Lung (tissue), 16 donors: ENCODE measurements around the gene DMTF1. TPM values are rescaled to one million over a fixed set of nuclear protein-coding genes. Genes with fewer than 3 reads are reported as not detected.
A peak's percentile ranks its signal among the peaks of the same experiment; 100 is the strongest.

ENCODE experiments used
- ATAC-seq: fragments of 200-7000 bp; cut with Tn5 transposase; one replicate; pipeline ENCODE4 v1.9.1; 2020; ENCODE audit warnings: moderate number of reproducible peaks; ENCODE audit not compliant: insufficient read depth, low FRiP score
- DNase-seq, 3 donors: peaks; one replicate each; pipeline ENCODE4 v3.0.0-alpha.2; 2013 to 2017
- H3K27ac ChIP-seq, 2 donors: one replicate each; pipeline ENCODE4 v1.5.1; 2013; ENCODE audit warnings: mild to moderate bottlenecking in 2 of 2, moderate library complexity in 2 of 2, control low read depth in 1 of 2, inconsistent platforms in 1 of 2, low read depth in 1 of 2, low read length in 1 of 2
- H3K27me3 ChIP-seq, 3 donors: one replicate each; pipeline ENCODE4 v1.5.1; 2013; ENCODE audit warnings: low read length in 2 of 3; ENCODE audit not compliant: control insufficient read depth in 3 of 3, insufficient read depth in 3 of 3
- H3K36me3 ChIP-seq, 4 donors: one replicate each; pipeline ENCODE4 v1.5.1; 2013; ENCODE audit warnings: low read length in 4 of 4, mild to moderate bottlenecking in 1 of 4, moderate library complexity in 1 of 4; ENCODE audit not compliant: control insufficient read depth in 4 of 4, insufficient read depth in 4 of 4
- H3K4me1 ChIP-seq, 5 donors: one replicate each; pipeline ENCODE4 v1.5.1; 2013; ENCODE audit warnings: low read length in 5 of 5, mild to moderate bottlenecking in 2 of 5, moderate library complexity in 1 of 5; ENCODE audit not compliant: control insufficient read depth in 5 of 5, insufficient read depth in 5 of 5
- H3K4me3 ChIP-seq: one replicate; pipeline ENCODE4 v1.5.1; 2013; ENCODE audit warnings: mild to moderate bottlenecking, control low read depth, moderate library complexity
- H3K9ac ChIP-seq, 2 donors: one replicate each; pipeline ENCODE4 v1.5.1; 2013; ENCODE audit warnings: low read length in 2 of 2, control low read depth in 1 of 2; ENCODE audit not compliant: insufficient read depth in 1 of 2
- H3K9me3 ChIP-seq, 4 donors: one replicate each; pipeline ENCODE4 v1.5.1; 2013; ENCODE audit warnings: low read length in 3 of 4, mild to moderate bottlenecking in 1 of 4, moderate library complexity in 1 of 4; ENCODE audit not compliant: control insufficient read depth in 4 of 4, insufficient read depth in 3 of 4
- WGBS, 2 donors: extraction: QIAGEN DNeasy Blood & Tissue Kit; methylation state at CpG; one replicate each; pipeline ENCODE4 v1.1.7; 2013; 5-methylcytosine and 5-hydroxymethylcytosine counted together
- long read RNA-seq, 5 donors: transcript quantifications; one replicate each; lab custom pipeline, GENCODE V29; 2026
- polyA plus RNA-seq, 2 donors: library from polyadenylated mRNA; stranded (reverse); fragments of 200-250 nt; gene quantifications; one replicate each; pipeline ENCODE4 v1.2.1, GENCODE V29; 2013
- total RNA-seq, 2 donors: library from RNA; depleted of rRNA in 1 of 2; stranded (reverse); fragments of >200 nt in 1 of 2; gene quantifications; one replicate each; pipeline ENCODE4 v1.2.1, GENCODE V29; 2014 to 2021
- TF ChIP-seq, protein P1 (sequence below): IDR thresholded peaks from 2 replicates; pipeline ENCODE4 v1.5.1; 2012; ENCODE audit warnings: mild to moderate bottlenecking; ENCODE audit errors: control extremely low read depth, extremely low read depth
- donor health status: control.
- donor health status: control.
- donor health status: Bipolar disorder and iron deficiency.
- donor health status: healthy.
- donor health status: DM: yes; HTN: yes; CAD: no.

DMTF1 gene, protein sequence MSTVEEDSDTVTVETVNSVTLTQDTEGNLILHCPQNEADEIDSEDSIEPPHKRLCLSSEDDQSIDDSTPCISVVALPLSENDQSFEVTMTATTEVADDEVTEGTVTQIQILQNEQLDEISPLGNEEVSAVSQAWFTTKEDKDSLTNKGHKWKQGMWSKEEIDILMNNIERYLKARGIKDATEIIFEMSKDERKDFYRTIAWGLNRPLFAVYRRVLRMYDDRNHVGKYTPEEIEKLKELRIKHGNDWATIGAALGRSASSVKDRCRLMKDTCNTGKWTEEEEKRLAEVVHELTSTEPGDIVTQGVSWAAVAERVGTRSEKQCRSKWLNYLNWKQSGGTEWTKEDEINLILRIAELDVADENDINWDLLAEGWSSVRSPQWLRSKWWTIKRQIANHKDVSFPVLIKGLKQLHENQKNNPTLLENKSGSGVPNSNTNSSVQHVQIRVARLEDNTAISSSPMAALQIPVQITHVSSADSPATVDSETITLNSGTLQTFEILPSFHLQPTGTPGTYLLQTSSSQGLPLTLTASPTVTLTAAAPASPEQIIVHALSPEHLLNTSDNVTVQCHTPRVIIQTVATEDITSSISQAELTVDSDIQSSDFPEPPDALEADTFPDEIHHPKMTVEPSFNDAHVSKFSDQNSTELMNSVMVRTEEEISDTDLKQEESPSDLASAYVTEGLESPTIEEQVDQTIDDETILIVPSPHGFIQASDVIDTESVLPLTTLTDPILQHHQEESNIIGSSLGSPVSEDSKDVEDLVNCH
- total RNA-seq, result 100 to 1,000 TPM in 1 of 2 donors, 10 to 100 TPM in 1; 60.8 to 254 TPM
- polyA plus RNA-seq, result 10 to 100 TPM; 24.3 to 44.5 TPM
- long read RNA-seq, donor 1, transcript DMTF1-229 (1 exons, 2,370 nt), result major isoform, 137 of 149 reads
- long read RNA-seq, donor 1, partial matches to known transcripts, result 0 of 149 reads
- long read RNA-seq, donor 1, other reads (novel, unspliced or antisense), result 0 of 149 reads
- long read RNA-seq, donor 2, transcript DMTF1-229 (1 exons, 2,370 nt), result major isoform, 76 of 76 reads
- long read RNA-seq, donor 2, partial matches to known transcripts, result 0 of 76 reads
- long read RNA-seq, donor 2, other reads (novel, unspliced or antisense), result 0 of 76 reads
- long read RNA-seq, donor 3, transcript DMTF1-229 (1 exons, 2,370 nt), result major isoform, 81 of 85 reads
- long read RNA-seq, donor 3, partial matches to known transcripts, result 0 of 85 reads
- long read RNA-seq, donor 3, other reads (novel, unspliced or antisense), result 0 of 85 reads
- long read RNA-seq, donor 4, transcript DMTF1-229 (1 exons, 2,370 nt), result major isoform, 80 of 82 reads
- long read RNA-seq, donor 4, partial matches to known transcripts, result 0 of 82 reads
- long read RNA-seq, donor 4, other reads (novel, unspliced or antisense), result 0 of 82 reads
- long read RNA-seq, donor 5, transcript DMTF1-229 (1 exons, 2,370 nt), result major isoform, 175 of 183 reads
- long read RNA-seq, donor 5, partial matches to known transcripts, result 0 of 183 reads
- long read RNA-seq, donor 5, other reads (novel, unspliced or antisense), result 0 of 183 reads

- peak; percentile 95 for ATAC-seq
- WGBS, 2 donors, result 0 to 1% methylated on average over 70 to 71 of the region's 71 CpGs
These were observed at the start of gene DMTF1 for GRCh38 chr7:87152112-87152896. DMTF1 (plus strand) TSS chr7:87152453; CDS start chr7:87164942, 12,489 bp downstream.

GRCh38 chr7:87105401-87105800 lies 46.9 kb upstream of the DMTF1 start:
- no peaks in the 10 kb centered on the region for H3K9me3 ChIP-seq
- no peak overlapping the region for H3K4me3 ChIP-seq
- no peak overlapping the region for H3K9ac ChIP-seq
- DNase-seq, result no peak
- no peaks in the 10 kb centered on the region for H3K4me1 ChIP-seq
- 77 to 96% methylated on average over 1 of the region's 1 CpG for WGBS, 2 donors
- no peak overlapping the region for H3K27ac ChIP-seq
- no peaks in the 10 kb centered on the region for H3K36me3 ChIP-seq
- ATAC-seq, result no peak
- H3K27me3 ChIP-seq, result no peaks in the 10 kb centered on the region
- TF ChIP-seq, protein P1, sequence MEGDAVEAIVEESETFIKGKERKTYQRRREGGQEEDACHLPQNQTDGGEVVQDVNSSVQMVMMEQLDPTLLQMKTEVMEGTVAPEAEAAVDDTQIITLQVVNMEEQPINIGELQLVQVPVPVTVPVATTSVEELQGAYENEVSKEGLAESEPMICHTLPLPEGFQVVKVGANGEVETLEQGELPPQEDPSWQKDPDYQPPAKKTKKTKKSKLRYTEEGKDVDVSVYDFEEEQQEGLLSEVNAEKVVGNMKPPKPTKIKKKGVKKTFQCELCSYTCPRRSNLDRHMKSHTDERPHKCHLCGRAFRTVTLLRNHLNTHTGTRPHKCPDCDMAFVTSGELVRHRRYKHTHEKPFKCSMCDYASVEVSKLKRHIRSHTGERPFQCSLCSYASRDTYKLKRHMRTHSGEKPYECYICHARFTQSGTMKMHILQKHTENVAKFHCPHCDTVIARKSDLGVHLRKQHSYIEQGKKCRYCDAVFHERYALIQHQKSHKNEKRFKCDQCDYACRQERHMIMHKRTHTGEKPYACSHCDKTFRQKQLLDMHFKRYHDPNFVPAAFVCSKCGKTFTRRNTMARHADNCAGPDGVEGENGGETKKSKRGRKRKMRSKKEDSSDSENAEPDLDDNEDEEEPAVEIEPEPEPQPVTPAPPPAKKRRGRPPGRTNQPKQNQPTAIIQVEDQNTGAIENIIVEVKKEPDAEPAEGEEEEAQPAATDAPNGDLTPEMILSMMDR, result no peak

More at GRCh38 chr7:87152112-87152896, at the start of gene DMTF1:
- DNase-seq, result peak; percentile 97 to 99 (median 98)
- Histone ChIP-seq H3K36me3 (no peaks in the 10 kb centered on the region), H3K27ac (peak within 1 kb of the TSS; percentile 95 to 96), H3K4me3 (peak within 1 kb of the TSS; percentile 78), H3K9ac (peak within 1 kb of the TSS; percentile 96 to 100), H3K27me3 (no peaks in the 10 kb centered on the region), H3K4me1 (peaks cover 0 to 40% (median 10%) of the 10 kb centered on the region in 5 donors), H3K9me3 (no peaks in the 10 kb centered on the region)
- TF ChIP-seq, protein P1, result no peak
